Measurements from ENCODE around the gene NR2F2.

The NR2F2 gene

GRCh38 chr15:96385195-96385594 is 54.7 kb downstream of the NR2F2 start:
- DNase-seq (ENCODE audit: insufficient read length, low spot score), result no peak
- FAIRE-seq, result no peak
- TF ChIP-seq POU2F2 (IDR thresholded peaks at IDR 0.05; ENCODE audit: low read depth, low read length) (no peak), SPI1 (IDR thresholded peaks at IDR 0.05; ENCODE audit: low read depth, low read length) (no peak), POLR2AphosphoS5 (IDR thresholded peaks at IDR 0.05; ENCODE audit: low read depth, low read length) (no peak)

- TF ChIP-seq POU2F2 (IDR thresholded peaks at IDR 0.05; ENCODE audit: low read depth, low read length) (no peak), TAF1 (IDR thresholded peaks at IDR 0.05; ENCODE audit: low read depth, low read length) (no peak), PAX5 (IDR thresholded peaks at IDR 0.05; ENCODE audit: insufficient read depth, low read length, severe bottlenecking) (no peak), POLR2A (IDR thresholded peaks at IDR 0.05; ENCODE audit: low read depth, low read length) (no peak), SPI1 (IDR thresholded peaks at IDR 0.05; ENCODE audit: low read depth, low read length) (no peak)
- FAIRE-seq (no peak), DNase-seq (ENCODE audit: insufficient read length, low spot score) (no peak)
Measured at GRCh38 chr15:96388673-96389072, 58.2 kb downstream of the NR2F2 start.
